Naive thymus-derived CD4-positive, alpha-beta T cell (primary cell): ENCODE data around the gene MYRFL. TPM values are rescaled to one million over a fixed set of nuclear protein-coding genes. Genes with fewer than 3 reads are reported as not detected.

ENCODE experiments used
- ATAC-seq: fragments of 150-1000 bp; cut with Tn5 transposase; 2 replicates; pipeline ENCODE4 v1.10.0; 2021; ENCODE audit warnings: mild to moderate bottlenecking, moderate library complexity
- CTCF ChIA-PET: fragments of 350-600 bp; sonication (Branson Sonifier 250); formaldehyde crosslinking; loops from one replicate; lab custom pipeline; 2021; ENCODE audit warnings: antibody characterized with exemption; lab: Charles Lee
- POLR2A ChIA-PET: fragments of 350-600 bp; sonication (Branson Sonifier 250); formaldehyde crosslinking; loops from one replicate; lab custom pipeline; 2021; ENCODE audit warnings: antibody characterized with exemption, inconsistent platforms; lab: Charles Lee
- DNase-seq, 9 donors: peaks; one replicate each; pipeline versions ENCODE4 v3.0.0 to v3.0.0-alpha.2; 2020 to 2022; ENCODE audit warnings: mixed read lengths in 1 of 9
- H3K27ac ChIP-seq: one replicate; pipeline ENCODE4 v1.7.0; 2013; ENCODE audit warnings: mild to moderate bottlenecking, low read depth, low read length, moderate library complexity
- H3K27me3 ChIP-seq, 2 donors: one replicate each; pipeline ENCODE4 v1.7.0; 2013; ENCODE audit warnings: low read length in 2 of 2, mild to moderate bottlenecking in 2 of 2, moderate library complexity in 2 of 2; ENCODE audit not compliant: control insufficient read depth in 2 of 2, insufficient read depth in 2 of 2
- H3K36me3 ChIP-seq, 3 experiments: 1 replicate in 2 of 3; 2 replicates in 1 of 3; pipeline ENCODE4 v1.7.0; 2013; ENCODE audit warnings: low read length in 3 of 3, mild to moderate bottlenecking in 3 of 3, moderate library complexity in 1 of 3; ENCODE audit not compliant: insufficient read depth in 3 of 3, control insufficient read depth in 2 of 3
- H3K4me1 ChIP-seq, 2 donors: one replicate each; pipeline ENCODE4 v1.7.0; 2013; ENCODE audit warnings: low read length in 2 of 2, mild to moderate bottlenecking in 2 of 2, moderate library complexity in 1 of 2; ENCODE audit not compliant: control insufficient read depth in 2 of 2, insufficient read depth in 2 of 2
- H3K4me3 ChIP-seq: 2 replicates; pipeline ENCODE4 v1.7.0; 2013; ENCODE audit warnings: mild to moderate bottlenecking, low read length
- H3K9me3 ChIP-seq, 3 experiments: 1 replicate in 2 of 3; 2 replicates in 1 of 3; pipeline ENCODE4 v1.7.0; 2013; ENCODE audit warnings: low read length in 3 of 3; ENCODE audit not compliant: control insufficient read depth in 2 of 3
- H3K27ac Mint-ChIP-seq, 9 donors: one replicate each; pipeline ENCODE4 v1.8.0; 2020 to 2022; ENCODE audit warnings: mixed read lengths in 9 of 9, mild to moderate bottlenecking in 8 of 9, moderate library complexity in 5 of 9, inconsistent platforms in 2 of 9
- H3K27me3 Mint-ChIP-seq, 5 donors: one replicate each; pipeline ENCODE4 v1.8.0; 2021 to 2022; ENCODE audit warnings: mixed read lengths in 5 of 5, mild to moderate bottlenecking in 1 of 5
- H3K36me3 Mint-ChIP-seq, 5 donors: one replicate each; pipeline ENCODE4 v1.8.0; 2020 to 2022; ENCODE audit warnings: mixed read lengths in 5 of 5, mild to moderate bottlenecking in 3 of 5, inconsistent platforms in 1 of 5
- H3K4me1 Mint-ChIP-seq, 7 donors: one replicate each; pipeline ENCODE4 v1.8.0; 2020 to 2022; ENCODE audit warnings: mixed read lengths in 7 of 7, mild to moderate bottlenecking in 3 of 7, inconsistent platforms in 1 of 7
- H3K4me3 Mint-ChIP-seq, 10 donors: one replicate each; pipeline ENCODE4 v1.8.0; 2020 to 2022; ENCODE audit warnings: mild to moderate bottlenecking in 10 of 10, mixed read lengths in 10 of 10, moderate library complexity in 6 of 10, inconsistent platforms in 2 of 10
- H3K9me3 Mint-ChIP-seq, 11 donors: one replicate each; pipeline ENCODE4 v1.8.0; 2020 to 2022; ENCODE audit warnings: mixed read lengths in 11 of 11, mild to moderate bottlenecking in 4 of 11, inconsistent platforms in 1 of 11, moderate library complexity in 1 of 11
- intact Hi-C, 2 donors: fragments of 100-400 bp; cut with micrococcal nuclease; formaldehyde crosslinking; loops; one replicate each; pipeline ENCODE4 v1.15.1; 2023
- polyA plus RNA-seq, 2 donors: library from polyadenylated mRNA; unstranded; fragments of 300-500 nt; fragmentation: Illumina TruSeq; gene quantifications; one replicate each; pipeline ENCODE4 v1.2.3, GENCODE V29; 2021
- total RNA-seq, 6 experiments: library from RNA in 5 of 6; stranded (reverse) in 5 of 6; gene quantifications; 1 replicate in 5 of 6; 2 replicates in 1 of 6; pipeline ENCODE4 v1.2.3 and lab custom pipeline; 2021 to 2026

Gene MYRFL
- total and polyA plus RNA-seq, 7 experiments from 2014 or later = 0.24 TPM; not detected in 6

- no peak for DNase-seq
- Histone ChIP-seq H3K36me3 (no peaks in the 10 kb centered on the region), H3K9me3 (no peaks in the 10 kb centered on the region), H3K4me3 (no peak overlapping the region), H3K27ac (no peak overlapping the region), H3K4me1 (no peaks in the 10 kb centered on the region), H3K27me3 (no peaks in the 10 kb centered on the region)
- no peak overlapping the region for H3K4me3 Mint-ChIP-seq
- no peaks in the 10 kb centered on the region for H3K36me3 Mint-ChIP-seq
- H3K9me3 Mint-ChIP-seq = peaks cover 0 to 7% (median 0%) of the 10 kb centered on the region in 11 donors
- no peaks in the 10 kb centered on the region for H3K4me1 Mint-ChIP-seq
- H3K27ac Mint-ChIP-seq = no peak overlapping the region
- intact Hi-C loops = no loop called here
- CTCF ChIA-PET = no interaction called here
- H3K27me3 Mint-ChIP-seq = peaks cover 0 to 19% (median 7%) of the 10 kb centered on the region in 5 donors
- ATAC-seq = no peak
- POLR2A ChIA-PET = no interaction called here
Measured at GRCh38 chr12:69981881-69982475, 157.0 kb downstream of the MYRFL start.

GRCh38 chr12:69984241-69984640 is 159.2 kb downstream of the MYRFL start:
- no peak for DNase-seq

GRCh38 chr12:69985656-69986055 is 160.6 kb downstream of the MYRFL start:
- H3K36me3 ChIP-seq = no peaks in the 10 kb centered on the region
- DNase-seq (no peak), ATAC-seq (no peak)
- H3K4me3 ChIP-seq = no peak overlapping the region
- Mint-ChIP-seq H3K27me3 (peaks cover 0 to 14% (median 10%) of the 10 kb centered on the region in 5 donors), H3K9me3 (peaks cover 0 to 7% (median 0%) of the 10 kb centered on the region in 11 donors), H3K27ac (no peak overlapping the region), H3K4me3 (no peak overlapping the region), H3K36me3 (no peaks in the 10 kb centered on the region), H3K4me1 (no peaks in the 10 kb centered on the region)
- no peaks in the 10 kb centered on the region for H3K9me3 ChIP-seq
- intact Hi-C loops = no loop called here
- no peaks in the 10 kb centered on the region for H3K4me1 ChIP-seq
- CTCF ChIA-PET = no interaction called here
- POLR2A ChIA-PET = interaction anchor here (0.6 kb wide), 1 partner anchor 507 kb away, joined by 3 read pairs; no protein-coding TSS in a partner anchor
- no peaks in the 10 kb centered on the region for H3K27me3 ChIP-seq
- no peak overlapping the region for H3K27ac ChIP-seq

More at GRCh38 chr12:69984241-69984640, 159.2 kb downstream of the MYRFL start:
- no peaks in the 10 kb centered on the region for H3K27me3 ChIP-seq
- no peak overlapping the region for H3K4me3 ChIP-seq
- no peak overlapping the region for H3K27ac Mint-ChIP-seq
- H3K4me3 Mint-ChIP-seq = no peak overlapping the region
- H3K9me3 Mint-ChIP-seq = peaks cover 0 to 7% (median 0%) of the 10 kb centered on the region in 11 donors
- ChIA-PET POLR2A (no interaction called here), CTCF (no interaction called here)
- no peaks in the 10 kb centered on the region for H3K36me3 Mint-ChIP-seq
- H3K27ac ChIP-seq = no peak overlapping the region
- H3K4me1 ChIP-seq = no peaks in the 10 kb centered on the region
- intact Hi-C loops = no loop called here
- H3K4me1 Mint-ChIP-seq = no peaks in the 10 kb centered on the region
- no peak for ATAC-seq
- H3K9me3 ChIP-seq = no peaks in the 10 kb centered on the region
- peaks cover 0 to 10% (median 7%) of the 10 kb centered on the region in 5 donors for H3K27me3 Mint-ChIP-seq
- H3K36me3 ChIP-seq = no peaks in the 10 kb centered on the region

GRCh38 chr12:69986114-69986513 is 161.1 kb downstream of the MYRFL start:
- no peak for ATAC-seq
- Mint-ChIP-seq H3K9me3 (peaks cover 0 to 7% (median 0%) of the 10 kb centered on the region in 11 donors), H3K36me3 (no peaks in the 10 kb centered on the region), H3K27ac (no peak overlapping the region), H3K27me3 (peaks cover 0 to 11% (median 10%) of the 10 kb centered on the region in 5 donors), H3K4me3 (no peak overlapping the region), H3K4me1 (no peaks in the 10 kb centered on the region)
- Histone ChIP-seq H3K27me3 (no peaks in the 10 kb centered on the region), H3K36me3 (no peaks in the 10 kb centered on the region), H3K4me1 (no peaks in the 10 kb centered on the region), H3K4me3 (no peak overlapping the region), H3K9me3 (no peaks in the 10 kb centered on the region), H3K27ac (no peak overlapping the region)
- DNase-seq = no peak
- intact Hi-C loops = no loop called here
- CTCF ChIA-PET = no interaction called here
- POLR2A ChIA-PET = no interaction called here

- DNase-seq = no peak
- no peaks in the 10 kb centered on the region for H3K36me3 Mint-ChIP-seq
- ChIA-PET POLR2A (no interaction called here), CTCF (no interaction called here)
- H3K4me3 Mint-ChIP-seq = no peak overlapping the region
- Histone ChIP-seq H3K36me3 (no peaks in the 10 kb centered on the region), H3K27me3 (no peaks in the 10 kb centered on the region), H3K27ac (no peak overlapping the region), H3K9me3 (no peaks in the 10 kb centered on the region), H3K4me3 (no peak overlapping the region), H3K4me1 (no peaks in the 10 kb centered on the region)
- H3K27ac Mint-ChIP-seq = no peak overlapping the region
- no peak for ATAC-seq
- no peaks in the 10 kb centered on the region for H3K4me1 Mint-ChIP-seq
- H3K27me3 Mint-ChIP-seq = peaks cover 0 to 16% (median 7%) of the 10 kb centered on the region in 5 donors
- intact Hi-C loops = no loop called here
- H3K9me3 Mint-ChIP-seq = peaks cover 0 to 7% (median 0%) of the 10 kb centered on the region in 11 donors
Measured at GRCh38 chr12:69987579-69988091, 162.6 kb downstream of the MYRFL start.

- peaks cover 0 to 16% (median 7%) of the 10 kb centered on the region in 5 donors for H3K27me3 Mint-ChIP-seq
Measured at GRCh38 chr12:69988481-69989321, 163.7 kb downstream of the MYRFL start.

More at GRCh38 chr12:69988481-69989321, 163.7 kb downstream of the MYRFL start:
- H3K36me3 Mint-ChIP-seq = no peaks in the 10 kb centered on the region
- H3K36me3 ChIP-seq = no peaks in the 10 kb centered on the region
- no peaks in the 10 kb centered on the region for H3K4me1 Mint-ChIP-seq
- POLR2A ChIA-PET = interaction anchor here (0.6 kb wide), 1 partner anchor 378 kb away, joined by 7 read pairs; no protein-coding TSS in a partner anchor
- no peak for ATAC-seq
- no peaks in the 10 kb centered on the region for H3K9me3 ChIP-seq
- no peak overlapping the region for H3K27ac Mint-ChIP-seq
- peaks cover 0 to 12% (median 4%) of the 10 kb centered on the region in 11 donors for H3K9me3 Mint-ChIP-seq
- DNase-seq = no peak
- no peaks in the 10 kb centered on the region for H3K4me1 ChIP-seq
- intact Hi-C loops = no loop called here
- H3K4me3 Mint-ChIP-seq = no peak overlapping the region
- no peak overlapping the region for H3K4me3 ChIP-seq
- H3K27me3 ChIP-seq = no peaks in the 10 kb centered on the region
- CTCF ChIA-PET = no interaction called here
- no peak overlapping the region for H3K27ac ChIP-seq
